B cell (primary cell): Measurements from ENCODE around the gene CRTC1.

Experiments
- CTCF ChIP-seq: fragments of 200-600 bp; IDR thresholded peaks from one replicate; pipeline ENCODE4 v1.8.0; 2022; ENCODE audit warnings: antibody characterized with exemption, mild to moderate bottlenecking
- EZH2 ChIP-seq: IDR thresholded peaks from 2 replicates; pipeline ENCODE4 v1.6.1; 2012; ENCODE audit warnings: borderline replicate concordance, low read depth, mild to moderate bottlenecking, moderate library complexity, low read length; ENCODE audit not compliant: insufficient read depth, poor library complexity, severe bottlenecking

- TF ChIP-seq EZH2 (no peak), CTCF (no peak)
Measured at GRCh38 chr19:18769989-18770528, 86.6 kb downstream of the CRTC1 start.
